GM13977 (cell line): ENCODE measurements around the gene CFAP97D2.
A peak's percentile ranks its signal among the peaks of the same experiment; 100 is the strongest.

Experiments
- DNase-seq: peaks from one replicate; pipeline ENCODE4 v3.0.0; 2012; ENCODE audit warnings: low spot score
- CTCF ChIP-seq: IDR thresholded peaks from 2 replicates; pipeline ENCODE4 v1.5.1; 2012; ENCODE audit warnings: mild to moderate bottlenecking, control low read depth; ENCODE audit not compliant: insufficient read depth; ENCODE audit errors: extremely low read depth, missing control alignments
- in situ Hi-C: fragments of 300-500 bp; cut with MboI; formaldehyde crosslinking; loops from one replicate; pipeline ENCODE4 v1.12.0; 2022; ENCODE audit warnings: low sequenced_read_pairs, low pct_unique_long_range_greater_than_20kb, mixed read lengths, inconsistent platforms; ENCODE audit not compliant: unreplicated experiment

The CFAP97D2 gene

GRCh38 chr13:114179087-114179658 is at the start of gene CFAP97D2:
Gene CFAP97D2, plus strand, starts transcription at chr13:114179257. Its CDS starts 74 bp downstream, at chr13:114179331.
- TF ChIP-seq CTCF, result no peak
- in situ Hi-C loops, result no loop called here

GRCh38 chr13:114129649-114130062 is 49.4 kb upstream of the CFAP97D2 start:
- DNase-seq, result no peak
- in situ Hi-C loops, result no loop called here
- TF ChIP-seq CTCF, result no peak

More at GRCh38 chr13:114179087-114179658, at the start of gene CFAP97D2:
- DNase-seq, result no peak

- in situ Hi-C loops, result no loop called here
- no peak for DNase-seq
- TF ChIP-seq CTCF, result no peak
These were observed 48.8 kb upstream of the CFAP97D2 start for GRCh38 chr13:114130131-114130836.

GRCh38 chr13:114130837-114131582 is 48.0 kb upstream of the CFAP97D2 start:
- peak; percentile 79 for DNase-seq
- in situ Hi-C loops, result no loop called here
- no peak for TF ChIP-seq CTCF

GRCh38 chr13:114131583-114132418 is 47.3 kb upstream of the CFAP97D2 start:
- peak; percentile 63 for DNase-seq
- TF ChIP-seq CTCF, result no peak
- in situ Hi-C loops, result no loop called here
